CD4-positive, alpha-beta T cell treated with Interleukin-15 for 4 hours (primary cell): ENCODE data around the gene SUPT3H.
A peak's percentile ranks its signal among the peaks of the same experiment; 100 is the strongest.

Experiments
- DNase-seq: peaks from one replicate; pipeline ENCODE4 v3.0.0-alpha.2; 2020; ENCODE audit warnings: low spot score

SUPT3H gene

GRCh38 chr6:44789806-44790205 lies 587.9 kb downstream of the SUPT3H start:
- no peak for DNase-seq

GRCh38 chr6:44789061-44789460 lies 588.7 kb downstream of the SUPT3H start:
- DNase-seq, result no peak

- DNase-seq, result no peak
Observed at GRCh38 chr6:44788387-44788981, 589.2 kb downstream of the SUPT3H start.

- peak; percentile 31 for DNase-seq
Observed at GRCh38 chr6:44787254-44787834, 590.4 kb downstream of the SUPT3H start.

GRCh38 chr6:44785130-44785529 lies 592.6 kb downstream of the SUPT3H start:
- no peak for DNase-seq

- no peak for DNase-seq
Observed at GRCh38 chr6:44784195-44784594, 593.5 kb downstream of the SUPT3H start.

- no peak for DNase-seq
Observed at GRCh38 chr6:44782892-44783291, 594.8 kb downstream of the SUPT3H start.

GRCh38 chr6:44781912-44782597 lies 595.7 kb downstream of the SUPT3H start:
- DNase-seq, result no peak

GRCh38 chr6:44780161-44780560 lies 597.6 kb downstream of the SUPT3H start:
- DNase-seq, result no peak

- DNase-seq, result no peak
Observed at GRCh38 chr6:44779130-44779826, 598.5 kb downstream of the SUPT3H start.
